ENCODE data around the gene STAT4. TPM values are rescaled to one million over a fixed set of nuclear protein-coding genes. Genes with fewer than 3 reads are reported as not detected.
A peak's percentile ranks its signal among the peaks of the same experiment; 100 is the strongest.

Gene STAT4
- total RNA-seq, 1 experiment from 2014 or later: 0.33 TPM

GRCh38 chr2:191188550-191189093 lies 37.8 kb upstream of the STAT4 start:
- H2BK20ac ChIP-seq (ENCODE audit: low read depth, low read length, poor library complexity, severe bottlenecking): no peak overlapping the region
- no peaks in the 10 kb centered on the region for H3K79me1 ChIP-seq (ENCODE audit: insufficient read depth, low read depth, low read length, poor library complexity, severe bottlenecking)
- no peaks in the 10 kb centered on the region for H3K4me1 Mint-ChIP-seq
- H3K9ac ChIP-seq (ENCODE audit: extremely low read depth, insufficient read length, low read length): no peak overlapping the region
- H3K79me2 ChIP-seq (ENCODE audit: insufficient read depth, low read length): no peaks in the 10 kb centered on the region
- H3K27ac Mint-ChIP-seq: peak overlapping the region in 2 of 3 experiments; percentile 52 to 85; a peak in 2 of 7 replicates
- no peak for DNase-seq
- H3K27me3 ChIP-seq (ENCODE audit: insufficient read depth, low read length): no peaks in the 10 kb centered on the region
- no peak overlapping the region for H3T11ph ChIP-seq (ENCODE audit: low read length)
- no peaks in the 10 kb centered on the region for H3K36me3 Mint-ChIP-seq (ENCODE audit: insufficient read depth in 1 of 3, low read depth in 3 of 3)
- H2AK5ac ChIP-seq (ENCODE audit: insufficient read length, low read length): no peak overlapping the region
- H3K18ac ChIP-seq (ENCODE audit: insufficient read length, low read depth, low read length): no peak overlapping the region
- no peak overlapping the region for H2BK12ac ChIP-seq (ENCODE audit: insufficient read length, low read depth, low read length)
- no peaks in the 10 kb centered on the region for H3K27me3 Mint-ChIP-seq (ENCODE audit: low read depth)
- peaks cover 0 to 2% of the 10 kb centered on the region in 2 experiments; a peak in 1 of 5 replicates for H3K9me3 Mint-ChIP-seq
- no peak overlapping the region for H3K4ac ChIP-seq (ENCODE audit: low read depth, low read length)
- H3K4me3 Mint-ChIP-seq: no peak overlapping the region
- H3K4me1 ChIP-seq (ENCODE audit: insufficient read depth, low read length): no peaks in the 10 kb centered on the region
- no peaks in the 10 kb centered on the region for H4K20me1 ChIP-seq (ENCODE audit: control insufficient read depth, insufficient read depth, insufficient read length)
- H3K56ac ChIP-seq (ENCODE audit: insufficient read length, low read depth, low read length): no peak overlapping the region
- H3K9me3 ChIP-seq (ENCODE audit: control insufficient read depth, low read depth, low read length): no peaks in the 10 kb centered on the region
- H4K8ac ChIP-seq (replicated peaks; ENCODE audit: insufficient read length, low read depth, low read length): no peak overlapping the region
- no peak overlapping the region for H2BK15ac ChIP-seq (ENCODE audit: low read depth, low read length)
- no peak overlapping the region for H2BK5ac ChIP-seq (ENCODE audit: insufficient read length, low read length)
- no peak overlapping the region for H2BK120ac ChIP-seq (ENCODE audit: low read depth, low read length, poor library complexity, severe bottlenecking)
- H3K27ac ChIP-seq (ENCODE audit: insufficient read length, low read depth, low read length): no peak overlapping the region
- H3K23ac ChIP-seq (ENCODE audit: insufficient read length, low read depth, low read length): no peak overlapping the region
- no peak overlapping the region for H3K4me2 ChIP-seq (ENCODE audit: insufficient read depth, insufficient read length, low read length)
- no CpG with 5 or more reads among the region's 3 CpGs for WGBS (ENCODE audit: extremely low coverage, insufficient read length, low lambda C conversion rate)
- H4K5ac ChIP-seq (ENCODE audit: insufficient read length, low read depth, low read length): no peak overlapping the region
- no peaks in the 10 kb centered on the region for H3K23me2 ChIP-seq (ENCODE audit: insufficient read length, low read depth, low read length, poor library complexity, severe bottlenecking)
- no peak overlapping the region for H4K91ac ChIP-seq (ENCODE audit: insufficient read length, low read depth, low read length)
- TF ChIP-seq CTCF (conservative IDR thresholded peaks at IDR 0.05): no peak
- no peak overlapping the region for H2AFZ ChIP-seq (ENCODE audit: low read length)
- no peak overlapping the region for H3K14ac ChIP-seq (ENCODE audit: insufficient read depth, low read length)
